WTC11 (cell line): ENCODE results near the gene NFIX. TPM values are rescaled to one million over a fixed set of nuclear protein-coding genes. Genes with fewer than 3 reads are reported as not detected.

Experiments used
- CREB1 ChIP-seq: sonication (generic); formaldehyde crosslinking; IDR thresholded peaks from 2 replicates; pipeline ENCODE4 v1.8.0; 2023; ENCODE audit warnings: mild to moderate bottlenecking, missing genetic modification reagents
- FOXK1 ChIP-seq: sonication (generic); formaldehyde crosslinking; IDR thresholded peaks from 2 replicates; pipeline ENCODE4 v1.8.0; 2022; ENCODE audit warnings: mild to moderate bottlenecking, moderate library complexity, missing genetic modification reagents
- HMGA2 ChIP-seq: fragments of 250-450 bp; sonication (Bioruptor Pico); IDR thresholded peaks from 2 replicates; pipeline ENCODE4 v1.4.0; 2021; ENCODE audit warnings: mild to moderate bottlenecking, moderate library complexity
- IRF2 ChIP-seq: sonication (generic); formaldehyde crosslinking; IDR thresholded peaks from 2 replicates; pipeline ENCODE4 v1.8.0; 2022; ENCODE audit warnings: low read depth, missing genetic modification reagents, borderline replicate concordance
- JUN ChIP-seq: sonication (generic); formaldehyde crosslinking; IDR thresholded peaks from 2 replicates; pipeline ENCODE4 v1.8.0; 2023; ENCODE audit warnings: mild to moderate bottlenecking, missing genetic modification reagents
- MXD4 ChIP-seq: fragments of 250-450 bp; sonication (Bioruptor Pico); IDR thresholded peaks from 2 replicates; pipeline ENCODE4 v1.8.0; 2021; ENCODE audit warnings: mild to moderate bottlenecking, moderate library complexity, borderline replicate concordance
- NFE2L1 ChIP-seq: sonication (generic); formaldehyde crosslinking; IDR thresholded peaks from 2 replicates; pipeline ENCODE4 v1.8.1; 2023; ENCODE audit warnings: missing genetic modification reagents
- RELA ChIP-seq: sonication (generic); formaldehyde crosslinking; IDR thresholded peaks from 2 replicates; pipeline ENCODE4 v1.8.1; 2022; ENCODE audit warnings: missing genetic modification reagents, mild to moderate bottlenecking, borderline replicate concordance
- SMAD4 ChIP-seq: sonication (generic); formaldehyde crosslinking; IDR thresholded peaks from 2 replicates; pipeline ENCODE4 v1.8.0; 2022; ENCODE audit warnings: mild to moderate bottlenecking, missing genetic modification reagents
- SOX15 ChIP-seq: fragments of 250-450 bp; sonication (Bioruptor Pico); IDR thresholded peaks from 2 replicates; pipeline ENCODE4 v1.9.0; 2021; ENCODE audit warnings: mild to moderate bottlenecking
- SP1 ChIP-seq: sonication (generic); formaldehyde crosslinking; conservative IDR thresholded peaks from 2 replicates; pipeline ENCODE4 v1.8.1; 2022; ENCODE audit warnings: missing genetic modification reagents
- TCF7 ChIP-seq: sonication (generic); formaldehyde crosslinking; IDR thresholded peaks from 2 replicates; pipeline ENCODE4 v1.8.0; 2022; ENCODE audit warnings: mild to moderate bottlenecking, low read depth, missing genetic modification reagents, moderate library complexity
- ZNF121 ChIP-seq: sonication (generic); formaldehyde crosslinking; IDR thresholded peaks from 2 replicates; pipeline ENCODE4 v1.8.0; 2023; ENCODE audit warnings: missing genetic modification reagents
- ZNF416 ChIP-seq: fragments of 250-450 bp; sonication (Bioruptor Pico); IDR thresholded peaks from 2 replicates; pipeline ENCODE4 v1.9.0; 2021; ENCODE audit warnings: mild to moderate bottlenecking, inconsistent platforms
- ZNF423 ChIP-seq: fragments of 250-450 bp; sonication (Bioruptor Pico); IDR thresholded peaks from 2 replicates; pipeline ENCODE4 v2.1.2; 2022; ENCODE audit warnings: mild to moderate bottlenecking, moderate library complexity
- total RNA-seq: library from RNA; stranded (reverse); gene quantifications from 3 replicates; pipeline ENCODE4 v1.2.3, GENCODE V29; 2021
- TF ChIP-seq, protein P1 (sequence below): fragments of 250-450 bp; sonication (Bioruptor Pico); IDR thresholded peaks from 2 replicates; pipeline ENCODE4 v1.9.0; 2021; ENCODE audit warnings: mild to moderate bottlenecking
- TF ChIP-seq, protein P2 (sequence below): fragments of 250-450 bp; sonication (Bioruptor Pico); conservative IDR thresholded peaks from 2 replicates; pipeline ENCODE4 v1.9.0; 2021; ENCODE audit warnings: mild to moderate bottlenecking
- TF ChIP-seq, protein P3 (sequence below): fragments of 250-450 bp; sonication (Bioruptor Pico); IDR thresholded peaks from 2 replicates; pipeline ENCODE4 v1.9.0; 2021; ENCODE audit warnings: mild to moderate bottlenecking, borderline replicate concordance
- TF ChIP-seq, protein P4 (sequence below): sonication (generic); formaldehyde crosslinking; IDR thresholded peaks from 2 replicates; pipeline ENCODE4 v1.8.0; 2022; ENCODE audit warnings: mild to moderate bottlenecking, missing genetic modification reagents
- TF ChIP-seq, protein P5 (sequence below): sonication (generic); formaldehyde crosslinking; IDR thresholded peaks from 2 replicates; pipeline ENCODE4 v1.8.0; 2022; ENCODE audit warnings: mild to moderate bottlenecking, missing genetic modification reagents
- TF ChIP-seq, protein P6 (sequence below): sonication (generic); formaldehyde crosslinking; IDR thresholded peaks from 2 replicates; pipeline ENCODE4 v1.8.1; 2022; ENCODE audit warnings: low read depth, mild to moderate bottlenecking, moderate library complexity, missing genetic modification reagents, borderline replicate concordance
- TF ChIP-seq, protein P7 (sequence below): fragments of 200-600 bp; IDR thresholded peaks from 2 replicates; pipeline ENCODE4 v1.8.0; 2022; ENCODE audit warnings: antibody characterized with exemption

The NFIX gene
- total RNA-seq, 1 experiment from 2014 or later = 1.4 TPM

DNA sequence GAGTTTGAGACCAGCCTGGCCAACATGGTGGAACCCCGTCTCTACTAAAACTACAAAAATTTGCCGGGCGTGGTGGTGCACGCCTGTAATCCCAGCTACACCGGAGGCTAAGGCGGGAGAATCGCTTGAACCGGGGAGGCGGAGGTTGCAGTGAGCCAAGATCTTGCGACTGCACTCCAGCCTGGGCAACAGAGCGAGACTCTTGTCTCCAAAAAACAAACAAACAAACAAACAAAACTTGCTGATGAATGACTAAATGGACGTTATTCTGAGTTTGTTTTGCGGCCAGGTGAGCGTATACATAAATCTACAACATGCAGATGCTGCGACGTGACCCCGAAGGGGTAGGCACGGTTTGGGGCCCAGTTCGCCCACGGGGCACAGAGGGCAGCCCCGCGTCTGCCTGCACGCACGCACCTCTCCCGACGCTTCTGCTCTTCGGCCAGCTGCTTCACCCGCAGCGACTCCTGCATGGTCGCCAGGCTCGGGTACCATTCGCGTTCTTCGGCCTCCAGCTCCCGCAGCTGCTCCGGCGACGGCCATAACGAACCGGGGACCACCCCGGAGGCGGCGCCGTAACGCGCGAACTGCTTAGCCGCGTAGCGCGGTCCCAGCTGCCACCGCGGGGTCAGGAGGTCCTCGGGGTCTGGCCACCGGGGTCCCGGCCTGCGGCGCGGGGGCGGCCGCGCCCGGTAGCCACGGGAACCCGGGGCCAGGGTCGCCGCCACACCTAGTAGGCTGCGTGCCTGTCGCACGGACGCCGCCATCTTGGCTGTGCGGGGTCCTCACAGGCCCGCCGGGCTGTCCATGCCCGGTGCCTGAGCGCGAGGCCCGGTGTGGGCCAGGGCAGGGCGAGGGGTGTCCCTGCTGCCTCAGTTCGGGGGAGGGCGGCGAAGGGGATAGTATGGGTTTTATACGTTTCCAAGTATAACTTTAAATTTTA lies 38.6 kb upstream of the NFIX start, which contains the start of gene GADD45GIP1 (continued):
- TF ChIP-seq, protein P1, sequence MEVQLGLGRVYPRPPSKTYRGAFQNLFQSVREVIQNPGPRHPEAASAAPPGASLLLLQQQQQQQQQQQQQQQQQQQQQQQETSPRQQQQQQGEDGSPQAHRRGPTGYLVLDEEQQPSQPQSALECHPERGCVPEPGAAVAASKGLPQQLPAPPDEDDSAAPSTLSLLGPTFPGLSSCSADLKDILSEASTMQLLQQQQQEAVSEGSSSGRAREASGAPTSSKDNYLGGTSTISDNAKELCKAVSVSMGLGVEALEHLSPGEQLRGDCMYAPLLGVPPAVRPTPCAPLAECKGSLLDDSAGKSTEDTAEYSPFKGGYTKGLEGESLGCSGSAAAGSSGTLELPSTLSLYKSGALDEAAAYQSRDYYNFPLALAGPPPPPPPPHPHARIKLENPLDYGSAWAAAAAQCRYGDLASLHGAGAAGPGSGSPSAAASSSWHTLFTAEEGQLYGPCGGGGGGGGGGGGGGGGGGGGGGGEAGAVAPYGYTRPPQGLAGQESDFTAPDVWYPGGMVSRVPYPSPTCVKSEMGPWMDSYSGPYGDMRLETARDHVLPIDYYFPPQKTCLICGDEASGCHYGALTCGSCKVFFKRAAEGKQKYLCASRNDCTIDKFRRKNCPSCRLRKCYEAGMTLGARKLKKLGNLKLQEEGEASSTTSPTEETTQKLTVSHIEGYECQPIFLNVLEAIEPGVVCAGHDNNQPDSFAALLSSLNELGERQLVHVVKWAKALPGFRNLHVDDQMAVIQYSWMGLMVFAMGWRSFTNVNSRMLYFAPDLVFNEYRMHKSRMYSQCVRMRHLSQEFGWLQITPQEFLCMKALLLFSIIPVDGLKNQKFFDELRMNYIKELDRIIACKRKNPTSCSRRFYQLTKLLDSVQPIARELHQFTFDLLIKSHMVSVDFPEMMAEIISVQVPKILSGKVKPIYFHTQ (CRISPR knock-in tag) = no peak
- TF ChIP-seq, protein P2, sequence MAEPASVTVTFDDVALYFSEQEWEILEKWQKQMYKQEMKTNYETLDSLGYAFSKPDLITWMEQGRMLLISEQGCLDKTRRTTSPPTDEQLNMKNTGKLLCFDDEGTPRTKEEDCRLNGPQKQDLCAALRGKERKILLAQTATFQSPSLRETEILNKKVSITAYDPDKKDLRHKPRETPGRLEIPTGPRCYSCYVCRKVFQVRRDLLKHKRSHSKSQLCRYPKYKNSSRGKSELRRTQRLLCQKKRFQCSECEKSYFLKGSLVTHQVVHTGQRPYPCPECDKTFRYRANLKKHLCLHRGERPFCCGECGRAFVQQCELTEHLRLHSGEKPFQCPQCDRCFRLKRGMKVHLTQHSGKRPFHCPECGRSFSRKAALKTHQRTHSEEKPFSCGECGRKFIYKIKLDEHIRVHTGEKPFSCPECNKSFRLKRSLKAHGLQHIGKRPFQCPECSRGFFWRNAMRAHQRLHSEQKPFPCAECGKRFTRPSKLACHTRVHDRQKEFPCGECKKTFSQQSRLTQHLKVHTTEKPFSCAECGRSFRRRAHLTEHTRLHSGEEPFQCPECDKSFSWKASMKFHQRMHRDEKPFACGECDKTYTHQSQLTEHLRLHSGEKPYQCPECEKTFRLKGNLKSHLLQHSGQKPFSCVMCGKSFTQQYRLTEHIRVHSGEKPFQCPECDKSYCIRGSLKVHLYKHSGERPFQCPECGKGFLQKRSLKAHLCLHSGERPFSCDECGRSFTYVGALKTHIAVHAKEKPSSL = no peak
- no peak for TF ChIP-seq NFE2L1 (CRISPR knock-in tag)
- TF ChIP-seq, protein P3, sequence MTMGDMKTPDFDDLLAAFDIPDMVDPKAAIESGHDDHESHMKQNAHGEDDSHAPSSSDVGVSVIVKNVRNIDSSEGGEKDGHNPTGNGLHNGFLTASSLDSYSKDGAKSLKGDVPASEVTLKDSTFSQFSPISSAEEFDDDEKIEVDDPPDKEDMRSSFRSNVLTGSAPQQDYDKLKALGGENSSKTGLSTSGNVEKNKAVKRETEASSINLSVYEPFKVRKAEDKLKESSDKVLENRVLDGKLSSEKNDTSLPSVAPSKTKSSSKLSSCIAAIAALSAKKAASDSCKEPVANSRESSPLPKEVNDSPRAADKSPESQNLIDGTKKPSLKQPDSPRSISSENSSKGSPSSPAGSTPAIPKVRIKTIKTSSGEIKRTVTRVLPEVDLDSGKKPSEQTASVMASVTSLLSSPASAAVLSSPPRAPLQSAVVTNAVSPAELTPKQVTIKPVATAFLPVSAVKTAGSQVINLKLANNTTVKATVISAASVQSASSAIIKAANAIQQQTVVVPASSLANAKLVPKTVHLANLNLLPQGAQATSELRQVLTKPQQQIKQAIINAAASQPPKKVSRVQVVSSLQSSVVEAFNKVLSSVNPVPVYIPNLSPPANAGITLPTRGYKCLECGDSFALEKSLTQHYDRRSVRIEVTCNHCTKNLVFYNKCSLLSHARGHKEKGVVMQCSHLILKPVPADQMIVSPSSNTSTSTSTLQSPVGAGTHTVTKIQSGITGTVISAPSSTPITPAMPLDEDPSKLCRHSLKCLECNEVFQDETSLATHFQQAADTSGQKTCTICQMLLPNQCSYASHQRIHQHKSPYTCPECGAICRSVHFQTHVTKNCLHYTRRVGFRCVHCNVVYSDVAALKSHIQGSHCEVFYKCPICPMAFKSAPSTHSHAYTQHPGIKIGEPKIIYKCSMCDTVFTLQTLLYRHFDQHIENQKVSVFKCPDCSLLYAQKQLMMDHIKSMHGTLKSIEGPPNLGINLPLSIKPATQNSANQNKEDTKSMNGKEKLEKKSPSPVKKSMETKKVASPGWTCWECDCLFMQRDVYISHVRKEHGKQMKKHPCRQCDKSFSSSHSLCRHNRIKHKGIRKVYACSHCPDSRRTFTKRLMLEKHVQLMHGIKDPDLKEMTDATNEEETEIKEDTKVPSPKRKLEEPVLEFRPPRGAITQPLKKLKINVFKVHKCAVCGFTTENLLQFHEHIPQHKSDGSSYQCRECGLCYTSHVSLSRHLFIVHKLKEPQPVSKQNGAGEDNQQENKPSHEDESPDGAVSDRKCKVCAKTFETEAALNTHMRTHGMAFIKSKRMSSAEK (CRISPR knock-in tag) = no peak
- TF ChIP-seq ZNF416 (CRISPR knock-in tag) = no peak
- TF ChIP-seq, protein P4, sequence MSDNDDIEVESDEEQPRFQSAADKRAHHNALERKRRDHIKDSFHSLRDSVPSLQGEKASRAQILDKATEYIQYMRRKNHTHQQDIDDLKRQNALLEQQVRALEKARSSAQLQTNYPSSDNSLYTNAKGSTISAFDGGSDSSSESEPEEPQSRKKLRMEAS (CRISPR knock-in tag) = peak; percentile 35; the same call in 1 of the 2 replicates
- TF ChIP-seq, protein P5, sequence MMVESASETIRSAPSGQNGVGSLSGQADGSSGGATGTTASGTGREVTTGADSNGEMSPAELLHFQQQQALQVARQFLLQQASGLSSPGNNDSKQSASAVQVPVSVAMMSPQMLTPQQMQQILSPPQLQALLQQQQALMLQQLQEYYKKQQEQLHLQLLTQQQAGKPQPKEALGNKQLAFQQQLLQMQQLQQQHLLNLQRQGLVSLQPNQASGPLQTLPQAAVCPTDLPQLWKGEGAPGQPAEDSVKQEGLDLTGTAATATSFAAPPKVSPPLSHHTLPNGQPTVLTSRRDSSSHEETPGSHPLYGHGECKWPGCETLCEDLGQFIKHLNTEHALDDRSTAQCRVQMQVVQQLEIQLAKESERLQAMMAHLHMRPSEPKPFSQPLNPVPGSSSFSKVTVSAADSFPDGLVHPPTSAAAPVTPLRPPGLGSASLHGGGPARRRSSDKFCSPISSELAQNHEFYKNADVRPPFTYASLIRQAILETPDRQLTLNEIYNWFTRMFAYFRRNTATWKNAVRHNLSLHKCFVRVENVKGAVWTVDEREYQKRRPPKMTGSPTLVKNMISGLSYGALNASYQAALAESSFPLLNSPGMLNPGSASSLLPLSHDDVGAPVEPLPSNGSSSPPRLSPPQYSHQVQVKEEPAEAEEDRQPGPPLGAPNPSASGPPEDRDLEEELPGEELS (CRISPR knock-in tag) = peak; percentile 88; the same call in 1 of the 2 replicates
- no peak for TF ChIP-seq HMGA2 (CRISPR knock-in tag)
- TF ChIP-seq, protein P6, sequence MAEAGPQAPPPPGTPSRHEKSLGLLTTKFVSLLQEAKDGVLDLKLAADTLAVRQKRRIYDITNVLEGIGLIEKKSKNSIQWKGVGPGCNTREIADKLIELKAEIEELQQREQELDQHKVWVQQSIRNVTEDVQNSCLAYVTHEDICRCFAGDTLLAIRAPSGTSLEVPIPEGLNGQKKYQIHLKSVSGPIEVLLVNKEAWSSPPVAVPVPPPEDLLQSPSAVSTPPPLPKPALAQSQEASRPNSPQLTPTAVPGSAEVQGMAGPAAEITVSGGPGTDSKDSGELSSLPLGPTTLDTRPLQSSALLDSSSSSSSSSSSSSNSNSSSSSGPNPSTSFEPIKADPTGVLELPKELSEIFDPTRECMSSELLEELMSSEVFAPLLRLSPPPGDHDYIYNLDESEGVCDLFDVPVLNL (CRISPR knock-in tag) = no peak
- TF ChIP-seq CREB1 (CRISPR knock-in tag) = no peak
- no peak for TF ChIP-seq SOX15 (CRISPR knock-in tag)
- peak; percentile 83 for TF ChIP-seq ZNF121 (CRISPR knock-in tag)
- peak; percentile 5; the same call in 1 of the 2 replicates for TF ChIP-seq TCF7
- peak; percentile 71; the same call in 1 of the 2 replicates for TF ChIP-seq FOXK1 (CRISPR knock-in tag)
- TF ChIP-seq IRF2 (CRISPR knock-in tag) = 0 out of 2 replicates have a peak, but pooled peaks have one; percentile 53
- TF ChIP-seq SMAD4 (CRISPR knock-in tag) = 0 out of 2 replicates have a peak, but pooled peaks have one; percentile 14
- TF ChIP-seq ZNF423 (CRISPR knock-in tag) = no peak
- TF ChIP-seq RELA (CRISPR knock-in tag) = 0 out of 2 replicates have a peak, but pooled peaks have one; percentile 75
- peak; percentile 70 for TF ChIP-seq SP1
- TF ChIP-seq, protein P7, sequence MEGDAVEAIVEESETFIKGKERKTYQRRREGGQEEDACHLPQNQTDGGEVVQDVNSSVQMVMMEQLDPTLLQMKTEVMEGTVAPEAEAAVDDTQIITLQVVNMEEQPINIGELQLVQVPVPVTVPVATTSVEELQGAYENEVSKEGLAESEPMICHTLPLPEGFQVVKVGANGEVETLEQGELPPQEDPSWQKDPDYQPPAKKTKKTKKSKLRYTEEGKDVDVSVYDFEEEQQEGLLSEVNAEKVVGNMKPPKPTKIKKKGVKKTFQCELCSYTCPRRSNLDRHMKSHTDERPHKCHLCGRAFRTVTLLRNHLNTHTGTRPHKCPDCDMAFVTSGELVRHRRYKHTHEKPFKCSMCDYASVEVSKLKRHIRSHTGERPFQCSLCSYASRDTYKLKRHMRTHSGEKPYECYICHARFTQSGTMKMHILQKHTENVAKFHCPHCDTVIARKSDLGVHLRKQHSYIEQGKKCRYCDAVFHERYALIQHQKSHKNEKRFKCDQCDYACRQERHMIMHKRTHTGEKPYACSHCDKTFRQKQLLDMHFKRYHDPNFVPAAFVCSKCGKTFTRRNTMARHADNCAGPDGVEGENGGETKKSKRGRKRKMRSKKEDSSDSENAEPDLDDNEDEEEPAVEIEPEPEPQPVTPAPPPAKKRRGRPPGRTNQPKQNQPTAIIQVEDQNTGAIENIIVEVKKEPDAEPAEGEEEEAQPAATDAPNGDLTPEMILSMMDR = no peak
- no peak for TF ChIP-seq MXD4
- no peak for TF ChIP-seq JUN (CRISPR knock-in tag)
